ENCODE data around the gene DPH1. TPM values are rescaled to one million over a fixed set of nuclear protein-coding genes. Genes with fewer than 3 reads are reported as not detected.

Gene DPH1
- polyA plus RNA-seq, 1 experiment, result 54.6 TPM

GRCh38 chr17:2057760-2058585 is 28.0 kb downstream of the DPH1 start:
- H3K4me3 ChIP-seq (ENCODE audit: low read depth, low read length), result peak overlapping the region; percentile 79
- TF ChIP-seq CTCF (IDR thresholded peaks at IDR 0.05; ENCODE audit: insufficient read depth, low read depth, low read length), result no peak
- DNase-seq (ENCODE audit: low read depth), result no peak
- H3K36me3 ChIP-seq (ENCODE audit: control insufficient read depth, insufficient read depth, low read length), result peaks cover 36% of the 10 kb centered on the region
- POLR2A ChIA-PET, result interaction anchor here (0.6 to 1.2 kb wide), 2 partner anchors 153 to 187 kb away, joined by 3 to 6 read pairs; no protein-coding TSS in a partner anchor
- CTCF ChIA-PET, result interaction anchor here (0.6 to 9.7 kb wide), 26 partner anchors 10 to 232 kb away, joined by 3 to 310 read pairs (median 4); no protein-coding TSS in a partner anchor
- no peaks in the 10 kb centered on the region for H3K27me3 ChIP-seq (ENCODE audit: control insufficient read depth, insufficient read depth, low read length)

GRCh38 chr17:2058586-2059546 is 28.9 kb downstream of the DPH1 start:
- ChIA-PET CTCF (interaction anchor here (0.7 to 9.7 kb wide), 20 partner anchors 9 to 226 kb away, joined by 3 to 310 read pairs (median 5); no protein-coding TSS in a partner anchor), POLR2A (interaction anchor here (0.6 to 1.2 kb wide), 2 partner anchors 144 to 186 kb away, joined by 3 to 6 read pairs; no protein-coding TSS in a partner anchor)
- H3K36me3 ChIP-seq (ENCODE audit: control insufficient read depth, insufficient read depth, low read length), result peaks cover 40% of the 10 kb centered on the region
- H3K27me3 ChIP-seq (ENCODE audit: control insufficient read depth, insufficient read depth, low read length), result no peaks in the 10 kb centered on the region
- DNase-seq (ENCODE audit: low read depth), result no peak
- TF ChIP-seq CTCF (IDR thresholded peaks at IDR 0.05; ENCODE audit: insufficient read depth, low read depth, low read length), result peak; percentile 62
- peak overlapping the region; percentile 79 for H3K4me3 ChIP-seq (ENCODE audit: low read depth, low read length)

GRCh38 chr17:2059547-2060384 is 29.8 kb downstream of the DPH1 start:
- no peak for DNase-seq (ENCODE audit: low read depth)
- no peak for TF ChIP-seq CTCF (IDR thresholded peaks at IDR 0.05; ENCODE audit: insufficient read depth, low read depth, low read length)
- ChIA-PET POLR2A (interaction anchor here (0.8 kb wide), 1 partner anchor 193 kb away, joined by 8 read pairs; no protein-coding TSS in a partner anchor), CTCF (interaction anchor here (0.8 to 9.7 kb wide), 11 partner anchors 10 to 189 kb away, joined by 3 to 310 read pairs (median 4); no protein-coding TSS in a partner anchor)
- peak overlapping the region; percentile 79; the same call in 1 of the 2 replicates for H3K4me3 ChIP-seq (ENCODE audit: low read depth, low read length)
- no peaks in the 10 kb centered on the region for H3K27me3 ChIP-seq (ENCODE audit: control insufficient read depth, insufficient read depth, low read length)
- H3K36me3 ChIP-seq (ENCODE audit: control insufficient read depth, insufficient read depth, low read length), result peaks cover 44% of the 10 kb centered on the region

GRCh38 chr17:2060385-2060658 is 30.4 kb downstream of the DPH1 start:
- POLR2A ChIA-PET, result interaction anchor here (0.8 kb wide), 1 partner anchor 192 kb away, joined by 8 read pairs; no protein-coding TSS in a partner anchor

More at GRCh38 chr17:2060385-2060658, 30.4 kb downstream of the DPH1 start:
- CTCF ChIA-PET, result interaction anchor here (0.8 to 9.7 kb wide), 9 partner anchors 10 to 188 kb away, joined by 3 to 310 read pairs (median 3); no protein-coding TSS in a partner anchor
- TF ChIP-seq CTCF (IDR thresholded peaks at IDR 0.05; ENCODE audit: insufficient read depth, low read depth, low read length), result no peak
- H3K27me3 ChIP-seq (ENCODE audit: control insufficient read depth, insufficient read depth, low read length), result no peaks in the 10 kb centered on the region
- no peak for DNase-seq (ENCODE audit: low read depth)
- no peak overlapping the region for H3K4me3 ChIP-seq (ENCODE audit: low read depth, low read length)
- H3K36me3 ChIP-seq (ENCODE audit: control insufficient read depth, insufficient read depth, low read length), result peaks cover 45% of the 10 kb centered on the region
